GM23248 (cell line): ENCODE results near the gene CLDN7.

Experiments used
- EZH2 ChIP-seq: fragments of 200-600 bp; sonication (generic); IDR thresholded peaks from 2 replicates; pipeline ENCODE4 v1.6.1; 2018; ENCODE audit warnings: antibody characterized with exemption, mild to moderate bottlenecking; ENCODE audit not compliant: insufficient read depth, poor library complexity, severe bottlenecking
- EZH2phosphoT487 ChIP-seq: fragments of 200-600 bp; sonication (generic); IDR thresholded peaks from 2 replicates; pipeline ENCODE4 v1.6.1; 2018; ENCODE audit warnings: antibody characterized with exemption, moderate library complexity, mild to moderate bottlenecking, low read depth; ENCODE audit not compliant: insufficient read depth

DNA sequence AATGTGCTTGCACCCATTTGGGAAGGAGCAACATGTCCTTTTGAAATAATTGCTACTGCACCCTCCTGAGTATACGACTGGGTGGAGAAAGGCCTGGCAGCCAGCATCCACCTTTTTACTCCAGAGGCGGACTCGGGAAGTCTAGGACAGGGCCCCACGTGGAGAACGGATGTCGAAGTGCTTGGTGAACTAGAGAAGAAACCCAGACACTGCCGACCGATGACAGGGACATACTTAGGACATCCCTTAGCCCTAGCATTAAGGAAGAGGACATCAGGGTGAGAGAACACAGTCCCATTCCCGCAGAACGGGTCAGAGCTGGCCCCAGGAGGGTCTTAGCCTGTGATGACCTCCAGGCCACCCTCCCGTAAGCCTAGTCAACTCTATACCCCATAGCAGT is 28.4 kb upstream of the CLDN7 start:
- no peak for TF ChIP-seq EZH2
- TF ChIP-seq EZH2phosphoT487: no peak
